HG03103 (cell line): ENCODE measurements around the gene IGFL3.
"Not testable (repeated sequence)": the region's sequence is repeated elsewhere in the genome, so short reads cannot be mapped to it uniquely, and the experiment has no call there.

ENCODE experiments used
- ATAC-seq: cut with Tn5 transposase; IDR thresholded peaks from one replicate; pipeline ENCODE4 v1.9.1; 2021; ENCODE audit warnings: low read depth; ENCODE audit not compliant: unreplicated experiment

IGFL3 gene

GRCh38 chr19:46124638-46125115 lies at the start of gene IGFL3:
IGFL3 (minus strand) TSS chr19:46124688; CDS start chr19:46124649, 39 bp downstream.
- ATAC-seq: no peak

GRCh38 chr19:46173886-46174480 lies 49.5 kb upstream of the IGFL3 start:
- no peak for ATAC-seq

DNA sequence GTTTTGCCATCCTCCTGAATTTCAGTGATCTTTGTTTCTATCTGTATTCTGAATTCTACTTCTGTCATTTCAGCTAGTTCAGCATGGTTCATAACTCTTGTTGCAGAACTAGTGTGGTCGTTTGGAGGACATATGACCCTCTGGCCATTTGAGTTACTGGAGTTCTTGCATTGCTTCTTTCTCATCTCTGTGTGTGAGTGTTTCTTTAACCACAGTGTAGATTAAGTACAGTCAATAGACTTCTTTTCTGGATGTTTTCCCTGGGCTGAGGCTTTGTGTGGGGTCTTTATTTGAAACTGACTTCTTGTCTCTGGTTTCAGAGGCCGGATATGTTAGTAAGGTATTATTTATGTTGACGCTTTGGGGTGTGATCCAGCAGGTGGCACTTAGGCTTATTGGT lies 38.2 kb upstream of the IGFL3 start:
- ATAC-seq: no peak

DNA sequence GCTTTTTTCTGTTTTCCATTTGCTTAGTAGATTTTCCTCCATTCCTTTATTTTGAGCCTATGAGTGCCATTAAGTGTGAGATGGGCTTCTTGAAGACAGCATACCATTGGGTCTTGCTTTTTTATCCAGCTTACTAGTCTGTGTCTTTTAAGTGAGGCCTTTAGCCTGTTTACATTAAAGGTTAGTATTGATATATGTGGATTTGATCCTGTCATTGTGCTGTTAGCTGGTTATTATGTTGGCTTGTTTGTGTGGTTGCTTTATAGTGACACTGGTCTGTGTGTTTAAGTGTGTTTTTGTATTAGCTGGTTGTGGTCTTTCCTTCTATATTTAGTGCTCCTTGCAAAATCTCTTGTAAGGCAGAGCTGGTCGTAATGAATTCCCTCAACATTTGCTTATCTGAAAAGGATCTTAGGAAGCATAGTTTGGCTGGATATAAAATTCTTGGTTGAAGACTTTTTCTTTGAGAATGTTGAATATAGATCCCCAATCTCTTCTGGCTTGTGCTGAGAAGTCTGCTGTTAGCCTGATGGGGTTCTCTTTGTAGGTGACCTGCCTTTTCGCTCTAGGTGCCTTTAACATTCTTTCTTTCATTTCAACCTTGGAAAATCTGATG lies 37.3 kb upstream of the IGFL3 start:
- not testable (repeated sequence) for ATAC-seq

DNA sequence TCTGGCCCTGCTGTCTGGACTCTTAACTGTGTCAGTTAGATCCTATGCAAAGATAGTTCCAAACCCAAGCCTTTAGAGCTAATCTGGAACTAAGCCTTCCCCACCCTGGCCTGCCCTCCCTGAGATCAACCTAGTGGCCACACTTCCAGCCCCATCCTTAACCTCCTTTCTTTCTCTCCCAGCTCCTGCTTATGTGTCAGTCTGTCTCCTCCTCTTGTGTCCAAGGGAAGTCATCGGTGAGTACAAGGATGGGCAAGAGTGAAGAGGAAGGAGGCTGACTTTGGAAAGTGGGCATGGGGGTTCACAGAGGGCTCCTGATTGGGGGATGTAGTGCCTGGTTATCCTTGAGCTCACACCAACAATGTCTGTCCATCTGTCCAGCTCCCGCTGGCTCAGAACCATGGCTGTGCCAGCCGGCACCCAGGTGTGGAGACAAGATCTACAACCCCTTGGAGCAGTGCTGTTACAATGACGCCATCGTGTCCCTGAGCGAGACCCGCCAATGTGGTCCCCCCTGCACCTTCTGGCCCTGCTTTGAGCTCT lies 35.8 kb upstream of the IGFL3 start:
- no peak for ATAC-seq

GRCh38 chr19:46159418-46160232 lies 35.1 kb upstream of the IGFL3 start:
- no peak for ATAC-seq

- no peak for ATAC-seq
Observed at GRCh38 chr19:46155237-46155636, 30.7 kb upstream of the IGFL3 start.

GRCh38 chr19:46150606-46151005 lies 26.1 kb upstream of the IGFL3 start:
- no peak for ATAC-seq

- no peak for ATAC-seq
Observed at GRCh38 chr19:46147791-46148288, 23.4 kb upstream of the IGFL3 start, which contains the start of gene IGFL2. IGFL2 (plus strand) TSS chr19:46148238; CDS start chr19:46148279, 41 bp downstream.

DNA sequence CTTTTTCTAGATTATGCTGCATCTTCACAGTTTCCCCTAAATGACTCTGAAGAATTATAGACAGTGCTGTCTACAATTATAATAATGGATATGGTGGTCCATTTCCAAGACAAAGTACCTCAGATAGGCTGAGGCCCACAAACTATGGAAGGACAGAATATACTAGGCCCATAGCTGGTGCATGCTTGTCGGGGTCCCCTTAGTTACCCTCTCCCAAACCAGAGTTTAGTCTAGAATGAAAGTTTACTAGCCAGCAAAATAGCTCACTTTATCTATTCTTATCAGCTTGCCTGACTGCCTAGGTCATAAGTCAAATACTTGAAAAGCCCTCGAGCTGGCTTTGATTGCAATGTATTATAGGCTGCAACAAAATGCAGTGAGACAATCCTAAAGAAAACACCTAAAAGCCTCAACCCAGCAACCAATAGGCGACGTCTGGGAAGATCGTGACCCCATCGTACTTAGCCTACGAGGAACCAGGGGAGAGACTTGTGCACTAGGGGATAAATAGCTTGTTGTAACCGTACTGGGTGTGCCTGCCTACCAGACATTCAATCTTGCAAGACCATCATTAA lies 22.8 kb upstream of the IGFL3 start:
- no peak for ATAC-seq

DNA sequence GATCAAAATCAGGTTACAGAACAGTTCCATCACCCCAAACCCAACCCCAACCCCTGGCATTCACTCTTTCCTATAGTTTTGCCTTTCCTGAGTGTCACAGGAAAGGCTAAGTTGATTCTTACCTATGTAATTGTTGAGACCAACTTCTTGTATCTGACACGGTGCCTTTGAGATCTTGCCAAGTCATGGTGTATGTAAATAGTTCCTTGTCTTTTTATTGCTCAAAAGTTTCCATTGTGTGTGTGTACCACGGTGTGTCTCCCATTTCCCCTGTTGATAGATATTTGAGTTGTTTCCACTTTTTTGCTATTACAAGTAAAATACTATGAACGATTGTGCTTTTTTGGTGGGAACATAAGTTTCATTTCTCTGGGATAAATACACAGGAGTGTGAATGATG lies 20.3 kb upstream of the IGFL3 start:
- ATAC-seq: no peak

DNA sequence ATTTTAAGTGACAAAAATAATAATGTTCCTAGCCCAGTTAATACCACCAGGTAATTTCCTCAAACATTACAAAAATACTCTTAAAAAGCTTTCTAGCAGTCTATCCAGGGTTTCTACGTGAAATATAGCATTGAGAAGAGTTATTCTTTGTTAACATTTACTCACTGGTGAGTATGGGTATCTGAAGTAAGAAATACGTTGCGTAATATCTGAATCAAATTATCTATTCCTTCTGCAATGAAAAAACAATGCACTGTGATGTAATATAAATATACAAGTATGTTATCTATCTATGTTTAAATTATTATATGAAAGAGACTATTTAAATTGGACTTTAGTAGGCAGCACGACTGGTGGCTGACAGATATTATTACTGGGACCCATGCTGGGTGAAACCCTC lies 17.8 kb upstream of the IGFL3 start:
- no peak for ATAC-seq

- ATAC-seq: no peak
Observed at GRCh38 chr19:46141421-46141820, 16.9 kb upstream of the IGFL3 start.

GRCh38 chr19:46137915-46138473 lies 13.5 kb upstream of the IGFL3 start:
- no peak for ATAC-seq

GRCh38 chr19:46134527-46134926 lies 10.0 kb upstream of the IGFL3 start:
- ATAC-seq: no peak

DNA sequence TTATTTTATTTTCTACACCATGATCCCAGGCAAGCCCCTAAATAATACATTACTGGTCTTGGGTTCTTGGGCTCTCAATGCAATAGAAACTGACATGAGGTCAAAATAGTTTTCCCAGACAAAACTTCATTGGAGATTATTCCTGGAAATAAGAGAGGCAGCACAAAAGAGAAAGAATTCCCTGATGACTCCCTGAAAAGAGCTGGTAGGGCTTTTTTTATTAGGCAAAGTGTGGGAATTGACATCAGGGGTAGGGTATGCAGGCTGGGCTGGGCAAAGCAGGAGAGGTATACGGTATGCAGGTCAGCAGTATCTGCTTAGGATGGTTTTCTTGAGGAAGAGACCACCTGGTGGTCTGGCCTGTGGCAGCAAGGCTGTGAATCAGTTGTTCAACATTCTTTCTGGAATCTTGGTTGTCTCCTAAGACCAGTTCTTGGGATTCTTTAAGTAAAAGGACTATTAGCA lies 9.3 kb upstream of the IGFL3 start:
- ATAC-seq: no peak

- ATAC-seq: no peak
Observed at GRCh38 chr19:46133101-46133627, 8.7 kb upstream of the IGFL3 start.

DNA sequence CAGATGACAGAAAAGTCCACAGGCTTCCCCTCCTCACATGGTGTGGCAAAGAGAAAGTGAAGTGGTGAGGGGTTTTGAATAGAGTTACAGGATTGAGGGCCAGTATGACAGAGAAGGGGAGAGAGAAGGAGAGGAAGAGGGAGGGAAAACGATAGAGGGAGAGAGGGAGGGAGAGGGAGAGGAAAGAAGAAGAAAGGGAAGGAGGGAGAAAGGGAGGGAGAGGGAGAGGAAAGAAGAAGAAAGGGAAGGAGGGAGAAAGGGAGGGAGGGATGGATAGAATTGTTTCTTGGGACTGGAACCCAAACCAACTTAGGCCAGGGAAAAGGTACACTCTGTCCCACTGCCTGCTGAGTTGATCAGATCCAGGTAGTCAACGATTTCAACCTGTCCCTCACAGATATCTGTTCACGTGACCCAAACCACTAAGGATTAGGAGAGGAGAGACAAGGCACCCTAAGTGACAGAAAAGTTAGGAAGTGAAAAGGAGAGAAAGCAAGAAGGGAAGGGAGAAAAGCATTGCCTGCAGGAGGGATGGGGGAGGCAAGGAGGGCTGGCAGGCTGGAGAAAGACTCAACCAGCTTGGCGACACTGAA lies 8.1 kb upstream of the IGFL3 start:
- no peak for ATAC-seq

GRCh38 chr19:46131485-46132143 lies 7.1 kb upstream of the IGFL3 start:
- ATAC-seq: no peak
